ENCODE results near the gene MOCS1.

The MOCS1 gene

GRCh38 chr6:39910744-39911143 lies 23.5 kb downstream of the MOCS1 start:
- TF ChIP-seq CTCF (conservative IDR thresholded peaks at IDR 0.05; ENCODE audit: low read depth, low read length) = no peak
- DNase-seq (ENCODE audit: low read depth) = no peak

DNA sequence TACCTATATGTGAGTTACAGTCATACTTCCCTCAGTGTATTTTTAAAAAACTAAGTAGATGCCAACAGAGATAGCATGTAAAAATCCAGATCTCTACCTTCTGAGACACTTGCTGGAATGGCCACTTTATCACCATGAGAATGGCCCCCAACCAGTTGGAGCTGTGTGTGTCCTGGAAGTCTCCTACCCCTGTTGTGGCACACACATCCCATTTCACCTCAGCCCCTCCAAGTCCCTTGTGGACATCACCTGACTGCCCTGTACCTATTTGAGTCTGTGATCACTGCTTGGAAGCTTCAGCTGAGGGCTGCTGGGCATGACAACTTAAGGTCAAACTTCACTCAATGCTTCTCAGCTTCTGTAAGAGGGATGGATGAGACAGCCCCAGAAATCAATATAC lies 24.1 kb downstream of the MOCS1 start:
- no peak for TF ChIP-seq CTCF (conservative IDR thresholded peaks at IDR 0.05; ENCODE audit: low read depth, low read length)
- no peak overlapping the region for H3K4me3 ChIP-seq (ENCODE audit: low read length)
- no peak for DNase-seq (ENCODE audit: low read depth)

More at GRCh38 chr6:39910744-39911143, 23.5 kb downstream of the MOCS1 start:
- no peak overlapping the region for H3K4me3 ChIP-seq (ENCODE audit: low read length)

DNA sequence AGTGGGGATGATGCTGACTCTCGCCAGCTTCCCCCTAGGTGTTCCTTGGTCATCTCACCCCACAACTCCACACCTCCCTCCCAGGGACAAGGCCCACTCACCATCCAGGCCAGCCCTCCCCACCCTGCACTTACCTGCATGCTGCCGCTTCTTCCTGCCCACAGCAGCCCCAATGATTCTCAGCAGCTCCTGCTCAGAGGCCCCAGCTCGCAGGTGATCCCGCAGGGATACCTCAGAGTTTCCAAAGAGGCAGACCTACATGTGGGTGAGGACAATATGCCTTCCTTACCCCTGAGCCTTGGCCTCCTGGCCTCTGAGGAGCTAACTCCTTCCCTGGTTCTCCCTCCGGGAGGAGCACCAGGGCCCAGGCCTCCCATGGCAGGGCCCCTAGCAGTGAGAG lies 24.6 kb downstream of the MOCS1 start:
- no peak for DNase-seq (ENCODE audit: low read depth)
- TF ChIP-seq CTCF (conservative IDR thresholded peaks at IDR 0.05; ENCODE audit: low read depth, low read length) = no peak
- no peak overlapping the region for H3K4me3 ChIP-seq (ENCODE audit: low read length)

- DNase-seq (ENCODE audit: low read depth) = no peak
- no peak for TF ChIP-seq CTCF (conservative IDR thresholded peaks at IDR 0.05; ENCODE audit: low read depth, low read length)
- no peak overlapping the region for H3K4me3 ChIP-seq (ENCODE audit: low read length)
These were observed 25.3 kb downstream of the MOCS1 start for GRCh38 chr6:39908838-39909583.

DNA sequence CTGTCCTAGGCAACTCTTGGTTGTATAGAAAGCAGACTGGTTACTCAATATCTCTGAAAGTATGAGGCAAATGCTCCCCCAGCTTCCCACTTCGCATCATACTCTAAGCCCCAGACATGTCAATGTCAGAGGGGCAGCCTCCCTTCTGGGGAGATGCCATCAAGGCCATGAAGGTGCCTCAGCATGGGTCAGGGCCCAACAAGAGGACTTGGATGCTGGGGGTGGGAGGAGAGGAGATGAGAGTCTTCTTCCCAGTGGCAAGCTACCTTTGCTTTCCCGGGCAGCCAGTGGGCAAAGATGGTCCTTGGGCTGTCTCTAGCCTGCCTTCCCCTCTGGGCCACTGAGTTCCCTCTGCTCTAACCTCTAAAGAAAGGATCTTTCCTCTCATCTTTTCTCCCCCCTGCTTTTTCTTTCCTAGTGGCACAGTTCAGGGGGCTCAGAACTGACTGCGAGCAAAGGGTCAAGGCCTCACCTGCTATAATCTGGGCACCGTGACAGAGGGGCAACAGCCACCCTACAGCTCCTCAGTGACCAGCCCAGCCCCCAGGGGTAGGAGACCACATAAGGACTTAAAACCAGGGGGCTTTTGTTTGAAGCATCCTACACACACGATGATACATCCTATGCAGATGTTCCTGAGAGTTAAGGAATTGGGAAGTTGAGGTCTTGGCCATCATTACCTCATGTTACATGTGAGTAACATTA lies 26.2 kb downstream of the MOCS1 start:
- DNase-seq (ENCODE audit: low read depth) = no peak
- no peak for TF ChIP-seq CTCF (conservative IDR thresholded peaks at IDR 0.05; ENCODE audit: low read depth, low read length)
- H3K4me3 ChIP-seq (ENCODE audit: low read length) = no peak overlapping the region

DNA sequence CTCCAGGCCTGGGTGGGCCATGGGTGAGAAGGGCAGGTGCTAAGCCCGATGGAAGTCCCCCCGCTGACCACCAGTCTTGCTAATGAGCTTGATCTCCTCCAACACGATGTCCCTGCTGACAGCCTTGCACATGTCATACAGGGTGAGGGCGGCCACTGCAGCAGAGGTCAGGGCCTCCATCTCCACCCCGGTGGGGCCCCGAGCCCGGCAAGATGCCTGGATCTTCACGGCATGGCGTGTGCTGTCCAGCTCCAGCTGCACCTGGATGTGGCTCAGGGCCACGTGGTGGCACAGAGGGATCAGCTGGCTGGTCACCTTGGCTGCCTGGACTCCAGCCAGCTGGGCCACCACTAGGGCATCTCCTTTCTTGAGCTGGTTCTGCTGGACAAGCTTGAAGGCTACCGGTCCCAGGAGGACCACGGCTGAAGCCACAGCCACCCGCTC lies 27.9 kb downstream of the MOCS1 start:
- no peak overlapping the region for H3K4me3 ChIP-seq (ENCODE audit: low read length)
- no peak for DNase-seq (ENCODE audit: low read depth)
- TF ChIP-seq CTCF (conservative IDR thresholded peaks at IDR 0.05; ENCODE audit: low read depth, low read length) = no peak

DNA sequence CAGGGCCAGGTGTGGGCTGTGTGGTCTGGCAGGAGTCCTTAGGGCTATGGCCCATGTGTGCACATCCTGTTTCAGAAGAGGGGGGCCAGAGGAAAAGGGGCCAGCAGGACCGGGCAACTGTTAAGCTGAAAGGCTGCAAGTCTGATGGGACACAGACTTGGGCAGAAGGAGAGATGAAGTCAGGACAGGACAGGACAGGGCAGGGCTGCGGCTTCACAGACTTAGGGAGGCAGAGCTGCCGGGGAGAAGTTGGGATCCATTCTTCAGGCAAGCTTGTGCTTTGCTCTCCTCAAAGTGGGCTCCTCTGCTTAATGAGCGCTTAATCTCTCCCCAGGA lies 28.7 kb downstream of the MOCS1 start:
- no peak for DNase-seq (ENCODE audit: low read depth)

More for the DNA sequence above, 28.7 kb downstream of the MOCS1 start:
- H3K4me3 ChIP-seq (ENCODE audit: low read length) = no peak overlapping the region
- no peak for TF ChIP-seq CTCF (conservative IDR thresholded peaks at IDR 0.05; ENCODE audit: low read depth, low read length)

All from retinal pigment epithelial cell (primary cell).